Stimulated activated CD4-positive, alpha-beta T cell treated with anti-CD3 and anti-CD28 coated beads, TNF-alpha, amount 100 ng/mL, for 24 hours (primary cell): Measurements from ENCODE around the gene ZSCAN1.
"Not testable (repeated sequence)": the region's sequence is repeated elsewhere in the genome, so short reads cannot be mapped to it uniquely, and the experiment has no call there.

Experiments used
- DNase-seq, 3 experiments: peaks; one replicate each; pipeline ENCODE4 v3.0.0-alpha.2; 2020; ENCODE audit warnings: low read depth in 3 of 3

The ZSCAN1 gene, protein sequence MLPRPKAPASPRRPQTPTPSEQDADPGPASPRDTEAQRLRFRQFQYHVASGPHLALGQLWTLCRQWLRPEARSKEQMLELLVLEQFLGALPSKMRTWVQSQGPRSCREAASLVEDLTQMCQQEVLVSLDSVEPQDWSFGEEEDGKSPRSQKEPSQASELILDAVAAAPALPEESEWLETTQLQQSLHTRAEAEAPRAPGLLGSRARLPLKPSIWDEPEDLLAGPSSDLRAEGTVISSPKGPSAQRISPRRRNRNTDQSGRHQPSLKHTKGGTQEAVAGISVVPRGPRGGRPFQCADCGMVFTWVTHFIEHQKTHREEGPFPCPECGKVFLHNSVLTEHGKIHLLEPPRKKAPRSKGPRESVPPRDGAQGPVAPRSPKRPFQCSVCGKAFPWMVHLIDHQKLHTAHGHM

DNA sequence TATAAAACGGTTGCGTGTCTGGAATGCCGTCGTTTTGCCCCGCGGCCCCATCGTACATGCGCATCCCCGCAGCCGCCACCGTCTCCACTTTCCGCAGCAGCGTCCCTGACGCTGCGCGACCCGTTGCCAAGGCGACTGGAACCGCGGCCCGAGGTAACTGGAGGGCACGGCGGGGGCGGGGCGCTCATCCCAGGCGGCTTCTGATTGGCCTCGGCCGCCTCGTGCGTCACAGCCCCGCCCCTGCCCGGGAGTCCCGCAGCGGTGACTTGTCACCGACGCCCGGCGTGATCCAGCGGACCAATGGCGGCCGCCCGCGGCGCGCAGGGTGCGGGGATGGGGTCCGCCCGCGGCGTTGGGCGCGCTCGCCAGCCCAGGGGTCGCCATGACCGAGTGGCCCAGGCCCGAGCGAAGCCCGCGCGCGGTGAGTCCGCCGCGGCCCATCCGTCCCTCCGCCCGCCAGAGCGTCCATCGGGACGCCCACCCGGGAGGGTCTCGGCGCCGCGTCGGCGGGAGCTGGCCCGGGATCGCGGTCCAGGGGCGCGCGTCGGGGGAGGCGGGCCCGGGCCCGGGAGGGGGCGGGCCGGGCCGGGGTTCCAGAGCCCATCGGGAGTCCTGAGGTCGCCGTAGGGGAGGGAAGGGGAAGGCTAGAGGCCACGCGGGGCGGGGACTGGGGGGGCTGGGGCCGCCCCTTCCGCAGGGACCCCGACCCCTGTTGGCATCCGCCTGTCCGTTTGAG, at the start of gene ZSCAN1:
TSS of gene ZSCAN1 (plus strand) at position 285 of the 736 bp plus-strand sequence. CDS start 3,812 bp downstream, outside the sequence.
- peak in 1 of 3 experiments; percentile 32 for DNase-seq

DNA sequence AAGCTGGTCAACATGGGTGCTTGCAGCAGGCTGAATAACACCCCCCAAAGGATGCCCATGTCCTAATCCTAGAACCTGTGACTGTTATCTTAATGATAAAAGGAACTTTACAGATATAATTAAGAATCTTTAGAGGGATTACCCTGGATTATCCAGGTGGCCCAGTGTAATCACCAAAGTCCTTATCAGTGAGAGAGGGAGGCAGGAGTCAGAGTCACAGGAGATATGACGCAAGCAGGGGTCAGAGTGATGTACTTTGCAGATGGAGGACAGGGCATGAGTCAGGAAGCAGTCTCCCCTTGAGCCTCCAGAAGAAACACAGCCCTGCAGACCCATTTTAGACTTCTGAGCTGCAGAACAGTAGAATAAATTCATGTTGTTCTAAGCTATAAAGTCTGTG, 41.0 kb upstream of the ZSCAN1 start:
- no peak for DNase-seq

DNA sequence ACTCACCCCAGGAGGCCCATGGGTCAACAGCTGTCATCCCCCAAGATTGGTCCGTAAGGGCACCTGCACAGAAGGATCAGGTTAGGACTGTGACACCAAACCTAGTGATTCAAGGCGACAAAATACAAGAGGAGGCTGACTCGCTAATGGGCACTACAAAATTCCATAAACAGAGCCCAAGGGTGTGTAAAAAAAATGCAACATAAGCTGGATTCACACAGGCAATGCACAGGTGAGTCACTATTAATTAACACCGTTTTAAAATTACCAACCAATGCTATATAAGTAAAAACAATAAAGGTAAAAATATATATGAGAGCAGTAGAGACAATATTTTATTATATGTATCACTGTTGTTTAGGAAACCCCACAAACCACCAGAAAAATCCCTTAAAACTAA, 33.1 kb upstream of the ZSCAN1 start:
- no peak for DNase-seq

DNA sequence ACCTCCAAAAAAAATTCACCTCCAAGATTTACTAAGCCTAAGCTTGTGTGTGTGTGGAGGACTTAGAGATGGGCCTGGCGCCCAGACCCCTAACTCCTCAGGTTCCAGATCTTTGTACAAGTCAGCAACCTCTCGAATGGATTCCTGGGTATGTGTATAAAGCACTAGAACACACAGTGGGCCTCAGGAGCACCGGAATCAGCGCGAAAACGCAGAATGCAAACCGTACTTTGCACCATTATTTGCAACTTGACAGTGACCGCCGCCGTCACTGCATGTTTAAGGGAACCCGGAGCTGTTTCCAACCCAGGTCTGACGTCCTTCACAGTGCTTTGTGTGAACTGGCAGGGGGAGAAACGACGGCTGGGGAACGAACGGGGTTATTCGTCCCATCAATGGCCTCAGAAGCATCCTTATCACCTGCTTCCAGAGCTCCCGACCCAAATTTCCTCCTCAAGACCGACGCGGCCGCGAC, 31.9 kb upstream of the ZSCAN1 start:
- peak in 1 of 3 experiments; percentile 4 for DNase-seq

DNA sequence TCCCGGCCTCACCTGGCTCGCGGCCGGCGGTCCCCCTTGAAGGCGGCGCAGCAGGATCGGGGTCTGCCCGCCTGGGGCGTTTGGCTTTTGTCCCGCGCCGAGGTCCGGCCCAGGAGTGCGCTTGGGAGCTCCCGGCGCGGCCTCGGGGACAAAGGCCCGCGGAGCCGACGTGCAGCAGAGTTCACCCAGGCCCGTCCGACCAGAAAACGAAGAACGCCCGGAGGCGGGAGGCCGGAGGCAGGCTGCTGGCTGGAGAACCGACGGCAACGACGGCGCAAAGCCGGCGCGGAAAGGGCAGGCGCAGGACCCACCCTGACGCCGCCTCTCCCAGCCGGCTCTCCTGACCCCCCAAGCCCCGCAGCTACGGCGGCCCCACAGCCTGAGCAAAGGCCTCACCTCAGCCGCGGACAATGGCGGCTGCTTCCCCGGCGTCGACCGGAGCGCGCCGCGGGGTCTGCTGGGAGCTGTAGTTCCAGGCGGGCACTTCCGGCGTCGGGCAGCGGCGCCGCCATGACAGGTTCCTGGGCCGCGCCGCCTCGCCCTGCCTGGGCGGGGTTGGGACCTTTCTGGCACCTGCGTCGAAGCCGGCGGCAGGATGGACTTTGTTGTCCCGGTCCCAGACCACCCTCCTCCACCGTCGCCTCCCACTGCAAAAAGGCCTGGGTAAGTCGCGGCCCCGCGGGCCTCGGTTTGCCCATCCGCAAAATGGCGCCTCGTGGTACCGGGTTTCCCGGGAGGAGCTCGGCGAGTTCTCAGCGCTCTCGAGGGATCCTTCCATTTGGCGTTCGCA, 31.2 kb upstream of the ZSCAN1 start, which contains the start of gene ZNF606:
TSS of gene ZNF606 (minus strand) at position 437 of the 790 bp plus-strand sequence. CDS start 1,501 bp downstream, outside the sequence.
- DNase-seq: peak; percentile 69 to 80 (median 72)

DNA sequence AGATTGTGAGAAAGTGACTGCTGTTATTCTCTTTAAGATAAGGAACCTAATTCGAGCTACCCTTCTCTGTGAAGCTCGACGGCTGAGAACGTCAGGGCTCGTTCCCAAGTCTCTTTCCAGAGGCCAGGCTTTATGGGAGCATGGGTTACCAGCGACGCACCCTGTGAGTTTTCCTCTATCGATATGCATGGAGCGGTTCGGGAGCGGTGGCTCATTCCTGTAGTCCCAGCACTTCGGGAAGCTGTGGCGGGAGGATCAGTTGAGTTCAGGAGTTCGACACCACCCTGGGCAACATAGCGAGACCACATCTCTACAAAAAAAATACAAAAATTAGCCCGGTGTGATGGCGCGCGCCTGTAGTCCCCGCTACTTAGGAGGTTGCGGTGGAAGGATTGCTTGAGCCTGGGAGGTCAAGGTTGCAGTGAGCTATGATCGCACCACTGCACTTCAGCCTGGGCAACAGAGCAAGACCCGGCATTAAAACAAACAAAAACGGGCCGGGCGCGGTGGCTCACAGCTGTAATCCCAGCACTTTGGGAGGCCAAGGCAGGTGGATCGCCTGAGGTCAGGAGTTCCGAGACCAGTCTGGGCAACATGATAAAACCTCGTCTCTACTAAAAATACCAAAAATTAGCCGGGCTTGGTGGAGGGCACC, 30.5 kb upstream of the ZSCAN1 start:
- no peak for DNase-seq

DNA sequence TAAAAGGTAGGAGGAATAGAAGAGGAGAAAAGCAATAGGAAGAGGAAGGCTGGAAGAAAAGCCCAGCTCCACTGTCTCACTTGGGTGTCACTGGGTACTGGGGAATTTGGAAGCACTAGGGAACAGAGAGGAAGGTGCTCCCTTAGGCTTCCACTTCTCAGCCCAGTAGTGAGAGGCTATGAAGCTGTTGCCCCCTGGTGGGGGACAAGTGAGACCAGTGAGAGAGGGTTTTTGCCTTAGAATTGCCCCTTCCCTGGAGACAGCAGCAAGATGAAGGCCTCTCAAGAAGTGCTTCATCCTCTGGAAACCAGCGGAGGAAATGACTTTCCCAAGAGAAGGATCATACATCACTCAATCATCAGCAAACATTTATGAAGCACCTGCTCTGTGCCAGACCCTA, 26.5 kb upstream of the ZSCAN1 start:
- DNase-seq: no peak

DNA sequence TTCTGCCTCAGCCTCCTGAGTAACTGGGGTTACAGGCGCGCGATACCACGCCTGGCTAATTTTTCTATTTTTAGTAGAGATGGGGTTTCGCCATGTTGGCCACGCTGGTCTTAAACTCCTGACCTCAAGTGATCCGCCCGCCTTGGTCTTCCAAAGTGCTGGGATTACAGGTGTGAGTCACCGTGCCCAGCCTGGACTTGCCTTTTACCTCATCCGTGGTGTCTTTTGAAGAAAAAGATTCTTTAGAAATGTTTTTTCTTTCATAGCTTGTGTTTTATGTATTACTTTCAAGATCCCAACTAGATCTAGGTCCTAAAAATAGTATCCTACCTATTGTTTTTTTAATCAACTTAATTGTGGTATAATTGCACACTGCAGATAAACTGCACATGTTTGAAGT, 24.9 kb upstream of the ZSCAN1 start:
- DNase-seq: not testable (repeated sequence)

DNA sequence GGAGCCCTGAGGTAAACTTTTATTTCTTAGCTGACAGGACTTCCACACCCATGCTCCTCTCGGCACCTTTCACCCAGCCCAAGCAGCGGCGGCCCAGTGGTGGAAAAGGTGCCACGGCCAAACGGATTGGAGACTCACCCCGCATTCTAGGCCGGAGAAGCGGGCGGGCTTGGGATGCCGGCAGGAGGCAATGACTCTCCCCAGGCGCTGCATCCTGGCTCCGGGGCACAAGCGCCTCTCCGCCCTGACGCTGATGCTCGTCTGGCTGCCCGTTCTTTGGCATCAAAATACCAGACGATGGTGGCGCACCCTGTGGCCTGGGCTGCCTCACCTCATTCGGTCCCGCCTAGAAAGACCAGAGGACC, 24.5 kb upstream of the ZSCAN1 start:
- DNase-seq: no peak

DNA sequence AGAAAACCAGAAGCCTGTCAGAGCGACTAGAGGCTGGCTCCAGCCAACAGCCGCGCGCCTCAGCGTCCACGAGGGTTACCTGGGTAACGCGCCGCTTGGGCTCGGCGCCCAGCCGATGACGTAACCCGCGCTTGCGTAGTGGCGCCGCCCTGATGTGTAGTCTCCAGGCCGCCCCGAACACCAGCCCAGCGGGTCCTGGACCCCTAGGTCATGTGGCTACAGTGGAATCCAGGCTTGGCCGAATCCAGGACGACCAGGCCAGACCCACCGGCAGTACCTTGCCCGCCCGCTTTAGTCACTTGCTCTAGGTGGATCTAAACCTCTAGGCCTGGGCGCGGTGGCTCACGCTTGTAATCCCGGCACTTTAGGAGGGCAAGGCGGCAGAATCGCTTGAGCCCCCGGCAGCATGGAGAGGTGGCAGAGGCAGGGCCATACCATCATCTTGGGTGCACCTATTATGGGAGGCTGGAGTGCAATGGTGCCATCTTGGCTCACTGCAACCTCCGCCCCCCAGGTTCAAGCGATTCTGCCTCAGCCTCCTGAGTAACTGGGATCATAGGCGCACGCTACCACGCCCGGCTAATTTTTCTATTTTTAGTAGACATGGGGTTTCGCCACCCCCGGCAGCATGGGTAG, 24.0 kb upstream of the ZSCAN1 start:
- DNase-seq: peak in 2 of 3 experiments; percentile 11 to 49

DNA sequence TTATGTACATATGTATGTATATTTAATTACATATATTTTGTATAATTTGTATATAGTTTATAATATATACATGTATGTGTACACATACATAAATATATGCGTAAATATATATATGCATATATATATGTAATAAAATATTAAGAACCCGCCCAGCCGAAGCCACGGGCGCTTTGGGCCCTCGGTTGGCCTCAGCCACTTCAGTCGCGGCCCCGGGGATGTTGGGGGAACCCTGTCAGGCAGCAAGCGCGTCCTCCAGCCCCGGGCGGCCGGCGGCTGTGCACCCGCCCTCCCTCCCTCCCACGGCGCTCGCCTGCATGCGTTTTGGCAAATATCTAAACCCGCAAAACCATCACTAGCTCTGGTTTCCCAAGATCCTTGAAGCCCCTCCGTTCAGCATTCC, 23.3 kb upstream of the ZSCAN1 start:
- no peak for DNase-seq

DNA sequence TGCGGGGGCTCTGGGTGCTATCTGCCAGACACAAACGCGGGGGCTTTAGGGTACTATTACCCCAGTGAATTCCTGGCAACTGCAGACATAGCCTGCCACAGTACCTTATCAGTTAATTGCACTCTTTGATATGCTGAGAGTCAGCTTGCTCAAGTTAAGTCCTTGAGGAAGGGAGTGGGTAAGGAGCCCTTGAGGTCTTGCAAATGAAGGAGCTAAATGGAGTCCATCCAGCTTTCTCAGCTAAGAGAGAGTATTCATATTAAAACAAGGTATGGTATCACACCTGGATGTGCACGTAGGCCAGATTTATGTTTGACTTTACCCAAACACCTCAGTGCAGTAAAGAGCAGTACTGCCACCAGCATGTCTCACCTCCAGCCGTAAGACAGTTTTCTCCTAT, 19.7 kb upstream of the ZSCAN1 start:
- no peak for DNase-seq

DNA sequence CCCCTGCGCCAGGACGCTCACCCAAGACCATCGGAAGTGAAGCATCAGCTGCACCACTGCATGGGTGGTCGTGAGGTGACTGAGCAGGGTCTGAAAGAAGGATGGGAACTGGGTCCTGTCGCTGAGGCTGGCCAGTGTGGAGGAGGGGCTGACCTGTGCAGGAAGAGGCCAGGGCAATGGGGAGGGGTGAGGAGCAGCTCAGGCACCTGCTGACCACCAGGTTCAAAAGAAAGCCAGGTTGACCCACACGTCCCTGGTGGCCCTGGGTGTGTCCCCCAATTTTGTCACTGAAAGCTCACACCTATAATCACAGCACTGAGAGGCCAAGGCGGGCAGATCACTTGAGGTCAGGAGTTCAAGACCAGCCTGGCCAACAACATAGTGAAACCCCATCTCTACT, 13.7 kb upstream of the ZSCAN1 start:
- no peak for DNase-seq

DNA sequence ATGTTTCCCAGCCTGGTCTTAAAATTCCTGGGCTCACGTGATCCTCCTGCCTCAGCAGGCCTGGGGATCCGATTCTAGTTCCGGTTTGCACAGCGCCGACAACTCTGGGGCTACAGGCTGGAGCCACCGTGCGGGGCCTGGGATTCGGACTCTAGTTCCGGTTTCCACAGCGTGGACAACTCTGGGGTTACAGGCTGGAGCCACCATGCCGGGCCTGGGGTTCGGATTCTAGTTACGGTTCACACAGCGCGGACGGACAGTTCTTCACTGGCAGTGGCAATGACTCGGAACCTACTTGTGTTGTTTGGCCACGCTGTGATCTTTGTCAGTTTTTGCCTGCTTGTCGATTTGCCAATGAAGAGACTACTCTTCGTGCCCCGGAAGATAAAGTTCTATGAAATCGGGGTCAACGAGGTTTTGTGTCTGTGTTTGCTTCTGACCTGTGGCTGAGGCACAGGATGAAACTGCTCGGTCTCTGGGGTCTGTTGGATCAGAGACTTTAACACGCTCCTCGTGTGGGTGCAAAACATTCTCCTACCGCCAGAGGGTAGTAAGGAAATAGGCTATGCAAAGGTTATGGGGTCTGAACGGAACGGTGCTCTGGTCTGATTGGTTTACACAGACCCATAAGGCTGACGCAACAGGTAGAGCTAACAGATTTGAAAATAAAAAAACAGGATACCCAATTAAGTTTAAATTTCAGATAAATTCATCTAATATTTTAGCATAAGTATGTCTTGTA, 12.1 kb upstream of the ZSCAN1 start:
- DNase-seq: peak in 1 of 3 experiments; percentile 14

DNA sequence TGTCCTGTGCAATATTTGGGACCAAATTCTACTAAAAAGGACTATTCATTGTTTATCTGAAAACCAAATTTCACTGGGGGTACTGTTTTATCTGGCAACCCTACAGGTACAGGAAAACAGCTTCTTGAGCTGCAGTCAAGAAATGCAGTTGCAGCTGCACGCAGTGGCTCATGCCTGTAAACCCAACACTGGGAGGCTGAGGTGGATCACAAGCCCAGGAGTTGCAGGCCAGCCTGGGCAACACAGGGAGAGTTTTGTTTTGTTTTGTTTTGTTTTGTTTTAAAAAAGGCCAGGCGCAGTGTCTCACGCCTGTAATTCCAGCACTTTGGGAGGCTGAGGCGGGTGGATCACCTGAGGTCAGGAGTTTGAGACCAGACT, 11.6 kb upstream of the ZSCAN1 start:
- no peak for DNase-seq

DNA sequence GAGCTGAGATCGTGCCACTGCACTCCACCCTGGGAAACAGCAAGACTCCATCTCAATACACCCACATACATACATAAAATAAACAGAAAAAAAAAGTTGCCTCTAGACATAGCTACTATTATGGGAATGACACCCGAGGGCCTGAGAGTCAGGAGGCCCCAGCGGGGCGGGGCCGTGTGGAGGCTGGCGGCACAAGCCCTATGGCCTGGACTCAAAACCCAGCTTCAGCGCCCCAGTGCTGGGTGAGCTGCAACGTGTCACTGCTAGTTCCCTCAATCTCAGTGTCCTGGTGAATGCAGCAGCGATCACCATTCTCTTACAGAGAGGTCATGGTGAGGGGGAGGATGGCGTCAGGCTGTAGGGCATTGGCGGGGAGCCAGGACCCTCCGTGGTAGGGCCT, 9.2 kb upstream of the ZSCAN1 start:
- DNase-seq: no peak

DNA sequence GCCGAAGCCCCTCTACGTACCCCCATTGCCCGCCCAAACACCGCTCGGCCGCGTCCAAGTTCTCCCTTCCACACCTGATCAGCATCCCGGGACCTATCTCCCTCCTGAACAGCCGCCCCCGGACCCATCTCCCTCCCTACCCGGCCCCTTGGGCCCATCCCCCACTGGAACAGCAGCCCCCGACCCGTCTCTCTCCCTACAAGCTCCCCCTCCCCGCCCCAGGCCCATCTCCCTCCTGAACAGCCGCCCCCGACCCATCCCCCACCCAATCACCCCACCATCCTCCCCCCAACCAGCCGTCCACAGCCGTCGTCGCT, 610 bp downstream of the ZSCAN1 start:
- no peak for DNase-seq

DNA sequence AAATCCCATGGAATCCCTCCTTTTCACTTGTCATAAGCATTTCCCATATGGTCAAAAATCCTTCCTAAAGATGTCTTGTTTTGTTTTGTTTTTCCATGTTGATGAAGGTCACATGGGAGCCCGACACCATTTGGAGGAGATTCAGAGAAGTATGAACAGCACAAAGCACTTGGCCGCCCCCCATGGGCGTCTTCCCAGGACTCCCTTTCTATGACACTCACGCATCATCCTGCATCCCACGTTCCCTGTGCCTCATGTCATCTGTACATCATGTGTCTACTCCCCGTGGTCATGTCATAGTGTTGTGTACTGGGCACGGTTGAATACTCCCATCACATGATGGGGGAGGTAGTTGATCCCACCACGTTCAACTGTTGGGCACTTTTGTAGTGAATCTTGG, 2.0 kb downstream of the ZSCAN1 start:
- no peak for DNase-seq

DNA sequence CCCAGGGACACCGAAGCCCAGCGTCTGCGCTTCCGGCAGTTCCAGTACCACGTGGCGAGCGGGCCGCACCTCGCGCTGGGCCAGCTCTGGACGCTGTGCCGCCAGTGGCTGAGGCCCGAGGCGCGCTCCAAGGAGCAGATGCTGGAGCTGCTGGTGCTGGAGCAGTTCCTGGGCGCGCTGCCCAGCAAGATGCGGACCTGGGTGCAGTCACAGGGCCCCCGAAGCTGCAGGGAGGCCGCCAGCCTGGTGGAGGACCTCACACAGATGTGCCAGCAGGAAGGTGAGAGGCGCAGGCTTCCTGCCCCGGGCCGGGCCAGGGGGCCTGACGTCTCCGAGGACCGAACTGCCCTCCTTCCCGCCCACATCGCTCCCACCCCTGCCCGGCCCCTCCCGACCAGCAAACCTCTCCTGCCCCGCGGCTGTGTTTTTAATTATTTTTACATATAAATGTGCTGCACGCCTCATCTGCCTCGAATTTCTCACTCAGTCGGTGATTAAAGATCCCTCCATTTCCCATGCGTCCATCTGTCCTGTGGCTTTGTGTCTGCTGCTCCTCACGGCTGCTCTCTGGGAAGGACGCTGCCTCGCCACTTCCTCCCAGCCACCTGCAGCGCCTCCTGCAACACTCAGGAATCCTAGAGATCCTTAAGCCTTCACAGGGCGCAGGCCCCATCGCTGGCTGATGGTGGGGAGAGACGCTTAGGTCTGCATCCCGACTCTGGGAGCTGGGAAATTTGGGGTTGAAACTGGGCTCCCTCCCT, 4.3 kb downstream of the ZSCAN1 start:
- DNase-seq: no peak

DNA sequence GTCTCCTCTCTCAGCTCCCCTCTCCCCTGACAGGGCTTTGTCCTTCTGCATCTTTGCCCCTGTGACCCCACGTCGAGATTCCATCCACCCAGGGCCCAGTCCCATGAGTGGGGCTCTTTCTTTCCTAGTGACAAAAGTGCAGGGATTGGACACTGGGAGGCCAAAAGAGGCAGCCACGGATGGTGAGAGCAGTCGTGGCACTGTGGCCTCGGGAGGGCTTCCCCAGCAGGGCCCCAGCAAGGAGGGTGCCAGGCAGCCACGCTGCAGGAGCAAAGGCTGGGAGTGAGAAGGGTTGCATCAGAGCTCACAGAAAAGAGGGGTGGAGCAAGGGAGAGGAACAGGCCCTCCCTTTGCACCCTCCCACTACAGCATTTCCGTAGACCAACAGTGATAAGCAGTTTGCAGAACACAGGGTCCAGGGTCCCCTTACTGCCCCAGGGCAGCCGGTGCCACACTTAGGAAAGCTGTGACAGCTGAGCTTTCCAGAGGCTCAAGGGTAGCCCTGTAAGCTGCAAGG, 4.9 kb downstream of the ZSCAN1 start:
- no peak for DNase-seq
